Neural cell (in vitro differentiated cells): ENCODE results near the gene KSR2. TPM values are rescaled to one million over a fixed set of nuclear protein-coding genes. Genes with fewer than 3 reads are reported as not detected.

Source experiments
- H2AFZ ChIP-seq: fragments of 200-600, 300-800 bp; sonication (generic), shearing (Covaris generic); 2 replicates; pipeline ENCODE4 v1.6.0; 2014; ENCODE audit warnings: low read depth, mild to moderate bottlenecking, antibody characterized with exemption, low read length, moderate library complexity
- H3F3A ChIP-seq: fragments of 200-600 bp; shearing (Covaris generic); 2 replicates; pipeline ENCODE4 v1.6.1; 2016; ENCODE audit warnings: mild to moderate bottlenecking, moderate library complexity, mixed read lengths, antibody characterized with exemption, low read length; ENCODE audit not compliant: insufficient read depth, poor library complexity, severe bottlenecking
- H3K27ac ChIP-seq: fragments of 200-600, 300-800 bp; sonication (generic), shearing (Covaris generic); 2 replicates; pipeline ENCODE4 v1.5.1; 2014; ENCODE audit warnings: mild to moderate bottlenecking, low read length, moderate library complexity
- H3K27me3 ChIP-seq: fragments of 300-800, 200-600 bp; sonication (generic), shearing (Covaris generic); 2 replicates; pipeline ENCODE4 v1.6.0; 2014; ENCODE audit warnings: mild to moderate bottlenecking, low read depth, low read length, moderate library complexity; ENCODE audit not compliant: insufficient read depth
- H3K36me3 ChIP-seq: fragments of 300-800, 200-600 bp; sonication (generic), shearing (Covaris generic); 2 replicates; pipeline ENCODE4 v1.5.1; 2014; ENCODE audit warnings: mild to moderate bottlenecking, antibody characterized with exemption, low read length, moderate library complexity; ENCODE audit not compliant: insufficient read depth
- H3K4me2 ChIP-seq: fragments of 300-800, 200-600 bp; sonication (generic), shearing (Covaris generic); 2 replicates; pipeline ENCODE4 v1.6.0; 2014; ENCODE audit warnings: mild to moderate bottlenecking, low read length
- H3K4me3 ChIP-seq: fragments of 300-800, 200-600 bp; sonication (generic), shearing (Covaris generic); 2 replicates; pipeline ENCODE4 v1.5.1; 2014; ENCODE audit warnings: mild to moderate bottlenecking, low read length, moderate library complexity
- H3K79me2 ChIP-seq: fragments of 200-600 bp; shearing (Covaris generic); replicated peaks from 2 replicates; pipeline ENCODE4 v1.6.0; 2014; ENCODE audit warnings: mild to moderate bottlenecking, low read length, moderate library complexity; ENCODE audit not compliant: insufficient read depth
- H3K9ac ChIP-seq: fragments of 300-800, 200-600 bp; sonication (generic), shearing (Covaris generic); 2 replicates; pipeline ENCODE4 v1.6.1; 2016; ENCODE audit warnings: mild to moderate bottlenecking, low read length, mixed read lengths
- H3K9me2 ChIP-seq: fragments of 200-600 bp; shearing (Covaris generic); 2 replicates; pipeline ENCODE4 v1.6.1; 2016; ENCODE audit warnings: mild to moderate bottlenecking, low read length, mixed read lengths; ENCODE audit not compliant: insufficient read depth
- H3K9me3 ChIP-seq: fragments of 200-600, 300-800 bp; sonication (generic), shearing (Covaris generic); 2 replicates; pipeline ENCODE4 v1.6.1; 2016; ENCODE audit warnings: mild to moderate bottlenecking, mixed run types, low read length, moderate library complexity, mixed read lengths
- H4K20me1 ChIP-seq: fragments of 200-600 bp; shearing (Covaris generic); 2 replicates; pipeline ENCODE4 v1.6.1; 2016; ENCODE audit warnings: mild to moderate bottlenecking, mixed run types; ENCODE audit not compliant: insufficient read depth
- EP300 ChIP-seq: fragments of 450-650 bp; conservative IDR thresholded peaks from 2 replicates; pipeline ENCODE4 v1.6.1; 2014; ENCODE audit warnings: antibody characterized with exemption, mild to moderate bottlenecking, moderate library complexity; ENCODE audit not compliant: poor library complexity, severe bottlenecking
- EZH2 ChIP-seq: fragments of 200-600, 300-800 bp; shearing (Covaris generic), sonication (generic); IDR thresholded peaks from 2 replicates; pipeline ENCODE4 v1.6.1; 2014; ENCODE audit warnings: antibody characterized with exemption, low read length, borderline replicate concordance, mild to moderate bottlenecking; ENCODE audit not compliant: insufficient read depth, poor library complexity, severe bottlenecking
- MXI1 ChIP-seq: fragments of 450-650 bp; conservative IDR thresholded peaks from 2 replicates; pipeline ENCODE4 v1.6.1; 2014; ENCODE audit warnings: antibody characterized with exemption, mild to moderate bottlenecking; ENCODE audit not compliant: poor library complexity, severe bottlenecking
- POLR2AphosphoS5 ChIP-seq: IDR thresholded peaks from 2 replicates; pipeline ENCODE4 v1.6.1; 2012
- RAD21 ChIP-seq: fragments of 450-650 bp; conservative IDR thresholded peaks from 2 replicates; pipeline ENCODE4 v1.6.1; 2014; ENCODE audit warnings: antibody characterized with exemption, mild to moderate bottlenecking, moderate library complexity
- REST ChIP-seq: IDR thresholded peaks from 2 replicates; pipeline ENCODE4 v1.6.1; 2012; ENCODE audit warnings: borderline replicate concordance
- SMC3 ChIP-seq: fragments of 450-650 bp; conservative IDR thresholded peaks from 2 replicates; pipeline ENCODE4 v1.6.1; 2014; ENCODE audit warnings: antibody characterized with exemption, mild to moderate bottlenecking, moderate library complexity; ENCODE audit not compliant: poor library complexity
- TAF1 ChIP-seq: IDR thresholded peaks from 2 replicates; pipeline ENCODE4 v1.6.1; 2012; ENCODE audit warnings: low read depth
- polyA plus RNA-seq: library from polyadenylated mRNA; depleted of rRNA; stranded (reverse); fragments of >200 nt; gene quantifications from 2 replicates; pipeline ENCODE4 v1.2.3, GENCODE V29; 2014
- TF ChIP-seq, protein P1 (sequence below): fragments of 450-650 bp; IDR thresholded peaks from 2 replicates; pipeline ENCODE4 v1.5.1; 2014; ENCODE audit warnings: antibody characterized with exemption, mild to moderate bottlenecking, moderate library complexity; ENCODE audit not compliant: poor library complexity, severe bottlenecking

Gene KSR2
- polyA plus RNA-seq, 1 donor from 2014 or later = 3.0 TPM

- no peak overlapping the region for H3K4me2 ChIP-seq
- no peaks in the 10 kb centered on the region for H3K27me3 ChIP-seq
- H3K9me2 ChIP-seq = no peaks in the 10 kb centered on the region
- no peak overlapping the region for H3K27ac ChIP-seq
- no peak for TF ChIP-seq EZH2
- TF ChIP-seq, protein P1, sequence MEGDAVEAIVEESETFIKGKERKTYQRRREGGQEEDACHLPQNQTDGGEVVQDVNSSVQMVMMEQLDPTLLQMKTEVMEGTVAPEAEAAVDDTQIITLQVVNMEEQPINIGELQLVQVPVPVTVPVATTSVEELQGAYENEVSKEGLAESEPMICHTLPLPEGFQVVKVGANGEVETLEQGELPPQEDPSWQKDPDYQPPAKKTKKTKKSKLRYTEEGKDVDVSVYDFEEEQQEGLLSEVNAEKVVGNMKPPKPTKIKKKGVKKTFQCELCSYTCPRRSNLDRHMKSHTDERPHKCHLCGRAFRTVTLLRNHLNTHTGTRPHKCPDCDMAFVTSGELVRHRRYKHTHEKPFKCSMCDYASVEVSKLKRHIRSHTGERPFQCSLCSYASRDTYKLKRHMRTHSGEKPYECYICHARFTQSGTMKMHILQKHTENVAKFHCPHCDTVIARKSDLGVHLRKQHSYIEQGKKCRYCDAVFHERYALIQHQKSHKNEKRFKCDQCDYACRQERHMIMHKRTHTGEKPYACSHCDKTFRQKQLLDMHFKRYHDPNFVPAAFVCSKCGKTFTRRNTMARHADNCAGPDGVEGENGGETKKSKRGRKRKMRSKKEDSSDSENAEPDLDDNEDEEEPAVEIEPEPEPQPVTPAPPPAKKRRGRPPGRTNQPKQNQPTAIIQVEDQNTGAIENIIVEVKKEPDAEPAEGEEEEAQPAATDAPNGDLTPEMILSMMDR = peak; percentile 16
- H3K79me2 ChIP-seq = no peaks in the 10 kb centered on the region
- no peak overlapping the region for H3K9ac ChIP-seq
- H3K4me3 ChIP-seq = no peak overlapping the region
- no peaks in the 10 kb centered on the region for H4K20me1 ChIP-seq
- no peaks in the 10 kb centered on the region for H3K9me3 ChIP-seq
- H3F3A ChIP-seq = no peaks in the 10 kb centered on the region
- H3K36me3 ChIP-seq = peaks cover 11% of the 10 kb centered on the region
- H2AFZ ChIP-seq = no peak overlapping the region
These were observed 495.8 kb downstream of the KSR2 start for GRCh38 chr12:117472983-117473382.

DNA sequence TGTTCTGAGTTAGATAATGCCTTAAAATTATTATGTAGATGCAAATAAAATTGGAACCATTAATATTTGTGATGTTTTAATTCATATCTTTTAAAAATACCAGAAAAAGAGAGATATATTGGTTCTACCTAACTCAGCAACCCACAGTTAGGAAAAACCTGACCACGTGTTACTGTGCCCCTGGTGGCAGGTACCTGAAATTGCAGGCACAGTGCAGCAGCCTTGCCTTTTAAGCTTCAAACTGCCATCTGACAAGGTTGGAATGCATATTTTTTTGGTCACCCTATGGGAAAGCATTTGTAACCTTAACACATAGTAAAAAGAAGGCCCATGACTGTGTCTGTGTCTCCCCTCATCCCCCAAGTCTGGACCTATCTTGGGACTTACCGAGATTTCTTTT lies 498.0 kb downstream of the KSR2 start:
- no peak overlapping the region for H3K4me3 ChIP-seq
- peaks cover 18% of the 10 kb centered on the region for H3K36me3 ChIP-seq
- no peak overlapping the region for H3K9ac ChIP-seq
- no peak overlapping the region for H3K4me2 ChIP-seq
- no peaks in the 10 kb centered on the region for H3K9me3 ChIP-seq
- no peaks in the 10 kb centered on the region for H3F3A ChIP-seq
- no peak for TF ChIP-seq POLR2AphosphoS5
- no peak for TF ChIP-seq RAD21
- TF ChIP-seq TAF1 = no peak
- H4K20me1 ChIP-seq = no peaks in the 10 kb centered on the region
- no peak overlapping the region for H2AFZ ChIP-seq
- H3K9me2 ChIP-seq = no peaks in the 10 kb centered on the region
- no peaks in the 10 kb centered on the region for H3K79me2 ChIP-seq
- H3K27ac ChIP-seq = no peak overlapping the region
- H3K27me3 ChIP-seq = no peaks in the 10 kb centered on the region

DNA sequence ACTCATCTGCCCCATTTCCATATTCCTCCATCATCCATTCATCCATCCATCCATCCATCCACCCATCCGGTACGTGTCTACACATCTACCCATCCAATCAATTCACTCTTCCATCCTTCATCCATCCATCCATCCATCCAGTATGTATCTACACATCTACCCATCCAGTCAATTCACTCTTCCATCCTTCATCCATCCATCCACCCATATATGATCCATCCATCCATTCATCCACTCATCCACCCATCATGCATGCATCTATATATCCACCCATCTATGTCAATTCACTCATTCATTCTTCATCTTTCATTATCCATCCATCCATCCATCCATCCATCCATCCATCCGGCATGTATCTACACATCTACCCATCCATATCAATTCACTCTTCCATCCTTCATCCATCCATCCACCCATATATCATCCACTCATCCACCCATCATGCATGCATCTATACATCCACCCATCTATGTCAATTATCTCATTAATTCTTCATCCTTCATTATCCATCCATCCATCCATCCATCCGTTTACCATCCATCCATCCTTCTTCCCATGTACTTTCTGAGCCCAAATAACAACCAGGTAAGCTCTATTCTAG lies 498.8 kb downstream of the KSR2 start:
- no peaks in the 10 kb centered on the region for H3F3A ChIP-seq
- H3K9me2 ChIP-seq = no peaks in the 10 kb centered on the region
- H3K9ac ChIP-seq = no peak overlapping the region
- H3K4me2 ChIP-seq = no peak overlapping the region
- H3K79me2 ChIP-seq = no peaks in the 10 kb centered on the region
- H3K4me3 ChIP-seq = no peak overlapping the region
- no peak overlapping the region for H2AFZ ChIP-seq
- H3K27ac ChIP-seq = no peak overlapping the region
- no peak for TF ChIP-seq TAF1
- TF ChIP-seq RAD21 = no peak
- no peak for TF ChIP-seq EZH2
- TF ChIP-seq, protein P1 = no peak
- TF ChIP-seq EP300 = no peak
- TF ChIP-seq SMC3 = no peak
- TF ChIP-seq POLR2AphosphoS5 = no peak
- TF ChIP-seq MXI1 = no peak
- TF ChIP-seq REST = no peak
- no peaks in the 10 kb centered on the region for H3K27me3 ChIP-seq
- H4K20me1 ChIP-seq = no peaks in the 10 kb centered on the region
- no peaks in the 10 kb centered on the region for H3K9me3 ChIP-seq
- H3K36me3 ChIP-seq = peaks cover 13% of the 10 kb centered on the region
